IMR-90 (cell line): Measurements from ENCODE around the gene ESYT1. TPM values are rescaled to one million over a fixed set of nuclear protein-coding genes. Genes with fewer than 3 reads are reported as not detected.

Source experiments
- ATAC-seq: fragments of 200-7000 bp; cut with Tn5 transposase; 2 replicates; pipeline ENCODE4 v1.9.1; 2020; ENCODE audit warnings: low read depth, mild to moderate bottlenecking, moderate library complexity
- BruUV-seq: library from RNA; stranded (reverse); fragments of 400-500 nt; replicated peaks from 2 replicates; lab custom pipeline; 2021; lab: Mats Ljungman, UMichigan
- CTCF ChIA-PET: fragments of 300-600 bp; formaldehyde crosslinking; extraction: SDS; loops from one replicate; lab custom pipeline; 2021; ENCODE audit warnings: antibody characterized with exemption; lab: Yijun Ruan, JAX
- POLR2A ChIA-PET: fragments of 300-600 bp; sonication (Branson Sonifier 250); formaldehyde crosslinking; loops from one replicate; lab custom pipeline; 2022; ENCODE audit warnings: antibody characterized with exemption; ENCODE audit not compliant: unreplicated experiment; lab: Charles Lee
- DNase-seq: peaks from one replicate; pipeline ENCODE4 v3.0.0; 2013
- H2AFZ ChIP-seq: replicated peaks from 2 replicates; pipeline ENCODE3; 2013; ENCODE audit warnings: low read length, mild to moderate bottlenecking; ENCODE audit not compliant: poor library complexity
- H2AK5ac ChIP-seq: 2 replicates; pipeline ENCODE4 v1.6.1; 2013; ENCODE audit warnings: low read depth, low read length, inconsistent platforms
- H2AK9ac ChIP-seq: replicated peaks from 2 replicates; pipeline ENCODE3; 2013; ENCODE audit warnings: mild to moderate bottlenecking, low read depth, low read length, moderate library complexity; ENCODE audit not compliant: poor library complexity
- H2BK120ac ChIP-seq: 2 replicates; pipeline ENCODE4 v1.6.1; 2013; ENCODE audit warnings: low read depth, low read length, inconsistent platforms
- H2BK15ac ChIP-seq: 3 replicates; pipeline ENCODE4 v1.6.1; 2013; ENCODE audit warnings: low read depth, low read length, inconsistent platforms
- H2BK20ac ChIP-seq: 2 replicates; pipeline ENCODE4 v1.6.1; 2013; ENCODE audit warnings: low read depth, mild to moderate bottlenecking, inconsistent platforms, low read length, moderate library complexity
- H2BK5ac ChIP-seq: 2 replicates; pipeline ENCODE4 v1.6.1; 2013; ENCODE audit warnings: mild to moderate bottlenecking, low read depth, low read length, inconsistent platforms; ENCODE audit not compliant: poor library complexity, severe bottlenecking
- H3K14ac ChIP-seq: replicated peaks from 2 replicates; pipeline ENCODE4 v1.6.1; 2013; ENCODE audit warnings: low read depth, low read length, inconsistent platforms
- H3K18ac ChIP-seq: 2 replicates; pipeline ENCODE4 v1.6.1; 2013; ENCODE audit warnings: low read depth, low read length, control low read depth
- H3K23ac ChIP-seq: 2 replicates; pipeline ENCODE4 v1.6.1; 2013; ENCODE audit warnings: low read depth, low read length, inconsistent platforms
- H3K27ac ChIP-seq: 2 replicates; pipeline ENCODE4 v1.5.1; 2013; ENCODE audit warnings: mild to moderate bottlenecking, control low read depth, low read length; ENCODE audit not compliant: insufficient read depth
- H3K27me3 ChIP-seq: 2 replicates; pipeline ENCODE4 v1.6.1; 2013; ENCODE audit warnings: low read length; ENCODE audit not compliant: control insufficient read depth, insufficient read depth
- H3K36me3 ChIP-seq: 2 replicates; pipeline ENCODE4 v1.6.1; 2013; ENCODE audit warnings: low read length, mixed read lengths; ENCODE audit not compliant: control insufficient read depth, insufficient read depth
- H3K4ac ChIP-seq: 2 replicates; pipeline ENCODE4 v1.6.1; 2013; ENCODE audit warnings: low read depth, low read length, inconsistent platforms
- H3K4me1 ChIP-seq: 2 replicates; pipeline ENCODE4 v1.6.1; 2013; ENCODE audit warnings: low read length, mixed read lengths; ENCODE audit not compliant: control insufficient read depth, insufficient read depth
- H3K4me2 ChIP-seq: 2 replicates; pipeline ENCODE4 v1.6.1; 2013; ENCODE audit warnings: low read depth, mild to moderate bottlenecking, control low read depth, low read length, moderate library complexity
- H3K4me3 ChIP-seq: 2 replicates; pipeline ENCODE4 v1.5.1; 2013; ENCODE audit warnings: low read depth, mild to moderate bottlenecking, control low read depth, low read length, moderate library complexity; ENCODE audit not compliant: insufficient read depth
- H3K56ac ChIP-seq: 2 replicates; pipeline ENCODE4 v1.6.1; 2013; ENCODE audit warnings: low read length, inconsistent platforms; ENCODE audit not compliant: insufficient read depth; ENCODE audit errors: extremely low read depth
- H3K79me1 ChIP-seq, 2 experiments: 2 replicates each; pipeline ENCODE4 v1.6.1; 2013; ENCODE audit warnings: low read length in 2 of 2, inconsistent platforms in 1 of 2, low read depth in 1 of 2
- H3K9ac ChIP-seq: 2 replicates; pipeline ENCODE4 v1.6.1; 2013; ENCODE audit warnings: low read depth, low read length, control low read depth
- H3K9me1 ChIP-seq: 2 replicates; pipeline ENCODE4 v1.6.1; 2013; ENCODE audit warnings: low read length, inconsistent platforms; ENCODE audit not compliant: insufficient read depth
- H3K9me3 ChIP-seq: 2 replicates; pipeline ENCODE4 v1.6.1; 2013; ENCODE audit warnings: low read length; ENCODE audit not compliant: control insufficient read depth, insufficient read depth
- H4K20me1 ChIP-seq: 2 replicates; pipeline ENCODE4 v1.6.1; 2013; ENCODE audit warnings: low read length, inconsistent platforms; ENCODE audit not compliant: insufficient read depth
- H4K5ac ChIP-seq: 2 replicates; pipeline ENCODE4 v1.6.1; 2013; ENCODE audit warnings: mild to moderate bottlenecking, low read depth, low read length, control low read depth
- H4K8ac ChIP-seq, 2 experiments: 2 replicates each; pipeline ENCODE4 v1.6.1; 2013; ENCODE audit warnings: low read depth in 2 of 2, low read length in 2 of 2, control low read depth in 1 of 2, inconsistent platforms in 1 of 2
- H4K91ac ChIP-seq: 2 replicates; pipeline ENCODE4 v1.6.1; 2013; ENCODE audit warnings: low read depth, low read length, inconsistent platforms; ENCODE audit not compliant: insufficient read depth
- BHLHE40 ChIP-seq: fragments of 150-350 bp; IDR thresholded peaks from 2 replicates; pipeline ENCODE4 v1.6.1; 2016; ENCODE audit warnings: mild to moderate bottlenecking, low read depth, low read length
- USF2 ChIP-seq: fragments of 150-350 bp; IDR thresholded peaks from 2 replicates; pipeline ENCODE4 v1.6.1; 2017; ENCODE audit warnings: mild to moderate bottlenecking, antibody characterized with exemption, low read length, low read depth
- WGBS, 2 experiments: methylation state at CpG; one replicate each; pipeline versions ENCODE4 v1.1.5 to v1.1.7; 2013; ENCODE audit warnings: missing lambda C conversion rate in 2 of 2; ENCODE audit not compliant: insufficient read length in 1 of 2; ENCODE audit errors: extremely low coverage in 2 of 2; 5-methylcytosine and 5-hydroxymethylcytosine counted together
- dilution Hi-C: fragments of 300-500 bp; cut with HindIII; formaldehyde crosslinking; loops from one replicate; pipeline ENCODE4 v1.14.3; 2018; ENCODE audit warnings: low sequenced_read_pairs; ENCODE audit not compliant: unreplicated experiment
- in situ Hi-C: fragments of 300-500 bp; cut with MboI; formaldehyde crosslinking; loops from 3 replicates; pipeline ENCODE4 v1.14.3; 2019; ENCODE audit warnings: low sequenced_read_pairs, inconsistent platforms, mixed read lengths
- intact Hi-C: fragments of 100-400 bp; cut with micrococcal nuclease; formaldehyde crosslinking; loops from 2 replicates; pipeline ENCODE4 v1.10.0; 2022
- polyA plus RNA-seq, 3 experiments: library from polyadenylated mRNA; depleted of rRNA; stranded (reverse); fragments of >200 nt; gene quantifications; 2 replicates each; pipeline ENCODE4 v1.2.3, GENCODE V29; 2012; ENCODE audit warnings: low replicate concordance in 1 of 3
- total RNA-seq: library from RNA; depleted of rRNA; stranded (reverse); fragments of >200 nt; gene quantifications from 2 replicates; pipeline ENCODE4 v1.2.3, GENCODE V29; 2012

Gene ESYT1
- total and polyA plus RNA-seq, 2 of the 4 experiments (the other 2 are of a cell fraction): 150 to 153 TPM

GRCh38 chr12:56164345-56164729 is 36.3 kb downstream of the ESYT1 start:
- BruUV-seq: no TSS peak
- Histone ChIP-seq H3K9ac (no peak overlapping the region), H2BK5ac (no peak overlapping the region), H3K9me1 (no peaks in the 10 kb centered on the region; the same call in 1 of the 2 replicates), H3K4ac (no peak overlapping the region), H3K18ac (no peak overlapping the region), H3K56ac (no peak overlapping the region), H3K27ac (no peak overlapping the region), H3K4me3 (no peak overlapping the region), H2BK20ac (no peak overlapping the region), H4K20me1 (peaks cover 59% of the 10 kb centered on the region), H2AFZ (peak overlapping the region; percentile 54), H4K5ac (no peak overlapping the region), H3K14ac (no peak overlapping the region), H3K9me3 (no peaks in the 10 kb centered on the region), H2BK120ac (no peak overlapping the region), H4K91ac (no peak overlapping the region), H3K23ac (no peak overlapping the region), H3K4me2 (no peak overlapping the region), H3K4me1 (peaks cover 13% of the 10 kb centered on the region), H3K27me3 (no peaks in the 10 kb centered on the region), H2AK9ac (no peak overlapping the region), H4K8ac (no peak overlapping the region), H3K36me3 (peaks cover 83% of the 10 kb centered on the region), H2BK15ac (no peak overlapping the region), H3K79me1 (peaks cover 14 to 49% of the 10 kb centered on the region in 2 experiments), H2AK5ac (no peak overlapping the region)
- 96% methylated on average over 9 of the region's 17 CpGs; no CpG with 5 or more reads in 1 of the 2 experiments for WGBS, 2 experiments
- CTCF ChIA-PET: interaction anchor here (0.6 kb wide), 1 partner anchor 10 kb away, joined by 3 read pairs; no protein-coding TSS in a partner anchor
- POLR2A ChIA-PET: no interaction called here
- dilution Hi-C loops: no loop called here
- no peak for DNase-seq
- no peak for ATAC-seq
- in situ Hi-C loops: no loop called here
- intact Hi-C loops: no loop called here
- TF ChIP-seq BHLHE40 (no peak), USF2 (no peak)
